ENCODE data around the gene SNX14. TPM values are rescaled to one million over a fixed set of nuclear protein-coding genes. Genes with fewer than 3 reads are reported as not detected.
A peak's percentile ranks its signal among the peaks of the same experiment; 100 is the strongest.
"Not testable (repeated sequence)": the region's sequence is repeated elsewhere in the genome, so short reads cannot be mapped to it uniquely, and the experiment has no call there.

Gene SNX14
- total RNA-seq, 1 donor from 2014 or later: 74.7 TPM

DNA sequence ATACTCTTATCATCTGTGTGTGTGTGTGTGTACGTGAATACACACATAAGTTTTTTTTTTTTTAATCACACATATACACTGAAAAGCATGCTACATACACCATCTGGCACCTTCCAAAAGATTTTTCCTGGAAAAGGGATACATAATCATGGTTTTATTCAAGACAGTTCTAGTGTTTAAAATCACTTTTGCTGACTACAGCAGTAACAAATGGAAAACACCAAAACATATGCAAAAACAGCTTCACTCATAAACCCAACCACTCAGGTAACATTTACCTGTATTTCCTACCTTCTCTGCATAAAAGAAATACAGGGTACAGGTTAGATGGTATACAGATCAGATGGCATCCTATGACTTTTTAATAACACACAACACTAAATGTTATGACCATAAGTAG lies 2.5 kb downstream of the SNX14 start:
- DNase-seq: no peak

DNA sequence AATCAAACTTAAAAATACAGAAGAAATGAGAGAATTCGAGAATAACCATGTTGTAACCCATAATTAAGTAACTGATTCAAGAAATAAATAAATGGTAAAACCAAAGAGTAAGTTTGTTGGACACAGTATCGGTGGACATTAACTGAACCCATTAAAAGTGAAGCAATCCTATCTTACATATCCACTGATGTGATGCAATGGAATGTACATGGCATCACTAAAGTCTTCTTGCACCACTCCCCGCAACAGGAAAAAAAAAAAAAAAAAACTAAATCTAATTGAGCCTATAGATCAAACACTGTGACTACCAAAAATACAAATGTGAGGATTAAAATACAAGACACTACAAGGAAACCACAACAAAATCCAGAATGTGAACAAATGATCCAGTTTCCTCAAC lies 7.9 kb downstream of the SNX14 start:
- no peak for DNase-seq

DNA sequence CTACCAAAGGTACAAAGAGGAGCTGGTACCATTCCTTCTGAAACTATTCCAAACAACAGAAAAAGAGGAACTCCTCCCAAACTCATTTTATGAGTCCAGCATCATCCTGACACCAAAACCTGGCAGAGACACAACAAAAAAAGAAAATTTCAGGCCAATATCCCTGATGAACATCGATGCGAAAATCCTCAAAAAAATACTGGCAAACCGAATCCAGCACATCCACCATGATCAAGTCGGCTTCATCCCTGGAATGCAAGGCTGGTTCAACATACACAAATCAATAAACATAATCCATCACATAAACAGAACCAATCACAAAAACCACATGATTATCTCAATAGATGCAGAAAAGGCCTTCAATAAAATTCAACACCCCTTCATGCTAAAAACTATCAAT lies 10.8 kb downstream of the SNX14 start:
- DNase-seq: not testable (repeated sequence)

DNA sequence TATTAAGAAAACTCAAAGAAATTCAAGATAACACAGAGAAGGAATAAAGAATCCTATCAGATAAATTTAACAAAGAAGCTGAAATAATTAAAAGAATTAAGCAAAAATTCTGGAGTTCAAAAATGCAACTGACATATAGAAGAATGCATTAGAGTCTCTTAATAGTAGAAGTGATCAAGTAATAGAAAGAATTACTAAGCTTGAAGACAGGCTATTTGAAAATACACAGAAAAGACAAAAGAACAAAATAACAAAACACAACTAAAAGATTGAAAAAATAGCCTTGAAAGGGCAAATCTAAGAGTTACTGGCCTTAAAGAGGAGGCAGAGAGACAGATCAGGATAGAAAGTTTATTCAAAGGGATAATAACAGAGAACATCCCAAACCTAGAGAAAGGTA lies 12.1 kb downstream of the SNX14 start:
- no peak for DNase-seq

DNA sequence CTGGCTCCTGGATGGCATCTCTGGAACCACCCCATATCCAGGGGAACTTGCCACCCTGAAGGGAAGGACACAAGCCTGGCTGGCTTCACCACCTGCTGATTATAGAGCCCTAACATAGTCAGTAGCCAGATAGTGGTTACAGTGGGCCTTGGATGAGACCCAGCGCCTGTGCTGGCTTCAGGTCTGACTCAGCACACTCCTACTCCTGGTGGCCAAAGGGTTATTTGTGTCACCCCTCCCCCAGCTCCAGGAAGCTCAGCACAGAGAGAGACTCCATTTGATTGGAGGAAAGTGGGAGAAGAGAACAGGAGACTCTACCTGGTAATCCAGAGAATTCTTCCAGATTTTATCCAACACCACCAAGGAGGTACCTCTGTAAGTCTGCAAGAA lies 12.8 kb downstream of the SNX14 start:
- DNase-seq: no peak

DNA sequence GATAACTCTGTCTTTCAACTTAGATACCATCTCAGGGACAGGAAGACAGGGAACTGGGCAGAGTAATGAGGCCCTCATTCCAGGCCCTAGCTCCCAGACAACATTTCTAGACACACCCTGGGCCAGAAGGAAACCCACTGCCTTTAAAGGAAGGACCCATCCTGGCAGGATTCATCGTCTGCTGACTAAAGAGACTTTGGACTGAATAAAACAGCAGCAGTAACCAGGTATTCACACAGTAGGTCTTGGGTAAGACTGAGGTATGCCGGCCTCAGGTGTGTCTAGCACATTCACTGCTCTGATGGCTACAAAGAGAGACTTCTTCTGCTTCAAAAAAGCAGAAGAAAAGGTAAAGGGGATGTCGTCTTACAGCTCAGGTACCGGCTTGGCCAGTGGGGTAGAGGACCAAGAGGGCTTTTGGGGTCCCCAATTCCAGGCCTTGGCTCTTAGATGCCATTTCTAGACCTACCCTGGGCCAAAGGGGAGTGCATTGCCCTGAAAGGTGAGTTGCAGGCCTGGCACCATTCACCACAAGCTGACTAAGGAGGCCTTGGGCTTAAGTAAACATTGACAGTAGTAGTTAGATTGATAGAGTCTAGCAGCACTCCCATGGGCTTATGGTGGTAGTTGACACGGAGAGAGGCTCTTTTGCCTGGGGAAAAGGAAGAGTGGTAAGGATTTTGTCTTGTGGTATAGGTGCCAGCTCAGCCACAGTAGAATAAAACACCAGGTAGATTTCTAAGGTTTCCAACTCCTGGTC lies 13.4 kb downstream of the SNX14 start:
- no peak for DNase-seq

DNA sequence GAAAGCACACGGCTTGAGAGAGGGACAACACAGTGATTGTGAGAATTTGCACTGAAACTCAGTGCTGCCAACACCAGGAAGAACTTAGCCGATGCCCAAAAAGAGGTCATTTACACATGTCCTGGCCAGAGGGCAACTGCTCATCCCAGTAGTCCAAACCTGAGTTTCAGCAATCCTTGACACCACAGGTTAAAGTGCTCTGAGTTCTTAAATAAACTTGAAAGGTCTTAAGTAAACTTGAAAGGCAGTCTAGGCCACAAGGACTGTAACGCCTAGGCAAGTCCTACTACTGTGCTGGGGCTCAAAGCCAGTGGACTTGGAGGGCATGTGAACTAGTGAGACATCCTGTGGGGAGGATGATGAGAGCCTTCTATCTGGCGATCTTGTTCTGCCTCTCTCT lies 14.1 kb downstream of the SNX14 start:
- no peak for DNase-seq

DNA sequence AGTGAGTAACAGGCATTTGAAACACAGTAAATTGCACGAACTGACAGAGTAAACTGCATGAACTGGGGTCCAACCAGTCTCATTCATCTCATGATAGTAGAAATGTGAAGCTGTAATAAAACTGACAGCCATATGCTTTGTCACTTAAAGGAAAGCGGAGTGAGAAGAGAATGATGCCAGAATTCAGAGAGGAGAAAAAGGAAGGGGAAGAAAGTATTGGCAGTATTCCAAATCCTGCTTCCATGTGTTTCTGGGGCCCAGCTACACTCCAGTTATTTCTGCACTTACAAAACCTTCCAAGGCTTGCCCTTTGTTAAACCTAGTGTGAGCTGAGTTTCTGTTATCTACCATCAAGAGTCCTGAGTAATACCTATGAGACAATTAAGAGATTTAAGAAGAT lies 17.2 kb downstream of the SNX14 start:
- DNase-seq: peak; percentile 22

DNA sequence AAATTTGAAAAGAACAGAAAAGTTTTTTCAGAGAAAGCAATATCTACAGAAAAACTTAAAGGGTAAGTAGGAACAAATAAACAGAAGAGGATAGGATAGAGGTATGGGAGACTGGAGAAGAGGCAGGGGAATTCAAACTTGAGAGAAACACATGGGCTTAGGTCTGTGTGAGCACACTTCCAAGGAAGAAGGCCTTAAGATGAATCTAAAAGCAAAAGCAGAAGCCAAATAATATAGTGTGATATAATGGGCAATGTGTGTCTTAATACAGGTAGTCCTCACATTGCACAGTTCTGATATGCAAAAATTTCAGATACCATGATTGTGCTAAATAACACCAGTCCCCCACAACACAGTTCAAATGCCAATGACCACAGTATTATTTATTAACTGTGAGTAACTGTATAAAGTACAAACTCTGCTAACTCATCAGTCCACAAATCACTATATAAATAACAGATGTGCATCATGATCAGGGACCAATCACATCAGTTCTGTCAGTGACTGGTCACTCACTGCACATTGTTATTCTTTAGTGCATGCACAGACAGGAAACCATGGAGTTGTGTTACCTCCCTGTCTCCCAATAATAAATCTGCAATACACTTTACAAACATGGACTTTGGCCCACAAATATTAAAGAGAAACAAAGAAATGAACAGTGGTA lies 18.6 kb downstream of the SNX14 start:
- DNase-seq: no peak

DNA sequence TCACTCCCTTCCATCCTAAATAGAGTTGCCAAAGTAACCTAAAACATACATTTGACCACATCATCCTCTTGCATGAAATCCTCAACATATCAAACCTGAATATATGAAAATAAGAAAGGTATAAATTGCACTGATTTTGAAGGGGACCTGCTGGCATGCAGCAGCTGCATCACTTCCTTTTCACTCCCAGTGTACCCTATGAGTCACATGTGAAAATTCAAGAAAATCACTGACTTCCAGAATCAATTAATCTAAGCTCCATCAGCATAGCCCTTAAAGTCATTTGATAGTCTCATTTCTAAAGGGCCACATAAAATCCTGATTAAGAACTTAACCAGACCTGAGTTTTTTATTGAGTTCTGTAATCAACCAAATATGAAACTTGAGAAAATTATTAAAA lies 24.3 kb downstream of the SNX14 start:
- DNase-seq: no peak

DNA sequence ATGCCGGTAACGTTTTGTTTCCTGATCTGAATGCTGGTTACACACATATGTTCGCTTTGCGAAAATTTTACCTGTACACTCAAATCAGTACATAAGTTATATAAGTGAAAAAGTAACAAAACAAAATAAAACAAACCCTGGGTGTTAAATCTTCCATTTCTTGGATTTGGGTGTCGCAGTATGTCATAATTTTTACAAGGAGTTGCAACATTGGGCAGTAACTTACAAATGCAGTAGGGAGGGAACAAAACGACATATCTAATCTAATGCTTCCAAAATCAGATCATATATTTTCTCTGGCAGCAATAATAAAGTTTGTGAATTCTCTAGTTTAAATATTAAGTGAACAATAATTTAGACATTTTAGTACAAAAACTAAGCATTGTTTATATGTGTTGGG lies 25.2 kb downstream of the SNX14 start:
- DNase-seq: no peak

DNA sequence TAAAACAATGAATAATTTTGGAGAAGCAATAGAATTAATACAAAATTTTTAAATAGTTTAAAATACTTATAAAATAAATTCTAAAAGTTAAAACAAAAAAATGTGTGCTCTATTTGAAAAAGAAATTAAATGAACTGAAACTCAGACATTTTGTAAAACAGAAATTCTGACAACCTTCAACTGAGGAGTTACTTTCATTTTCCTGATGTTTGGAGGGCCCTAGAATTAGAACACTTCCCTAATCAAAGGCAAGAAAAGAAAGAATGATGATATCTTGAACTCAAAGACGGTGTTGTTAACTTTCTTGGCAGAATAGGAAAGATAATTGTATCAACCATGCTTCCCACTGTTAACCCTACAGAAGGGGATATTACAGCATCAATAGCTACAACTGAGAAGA lies 27.9 kb downstream of the SNX14 start:
- DNase-seq: no peak

DNA sequence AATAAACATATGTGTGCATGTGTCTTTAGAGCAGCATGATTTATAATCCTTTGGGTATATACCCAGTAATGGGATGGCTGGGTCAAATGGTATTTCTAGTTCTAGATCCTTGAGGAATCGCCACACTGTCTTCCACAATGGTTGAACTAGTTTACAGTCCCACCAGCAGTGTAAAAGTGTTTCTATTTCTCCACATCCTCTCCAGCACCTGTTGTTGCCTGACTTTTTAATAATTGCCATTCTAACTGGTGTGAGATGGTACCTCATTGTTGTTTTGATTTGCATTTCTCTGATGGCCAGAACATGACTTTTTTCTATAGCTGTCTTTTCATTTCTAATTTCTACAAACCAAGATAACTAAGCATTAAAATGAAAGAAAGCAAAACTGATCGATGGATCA lies 29.4 kb downstream of the SNX14 start:
- DNase-seq: not testable (repeated sequence)

DNA sequence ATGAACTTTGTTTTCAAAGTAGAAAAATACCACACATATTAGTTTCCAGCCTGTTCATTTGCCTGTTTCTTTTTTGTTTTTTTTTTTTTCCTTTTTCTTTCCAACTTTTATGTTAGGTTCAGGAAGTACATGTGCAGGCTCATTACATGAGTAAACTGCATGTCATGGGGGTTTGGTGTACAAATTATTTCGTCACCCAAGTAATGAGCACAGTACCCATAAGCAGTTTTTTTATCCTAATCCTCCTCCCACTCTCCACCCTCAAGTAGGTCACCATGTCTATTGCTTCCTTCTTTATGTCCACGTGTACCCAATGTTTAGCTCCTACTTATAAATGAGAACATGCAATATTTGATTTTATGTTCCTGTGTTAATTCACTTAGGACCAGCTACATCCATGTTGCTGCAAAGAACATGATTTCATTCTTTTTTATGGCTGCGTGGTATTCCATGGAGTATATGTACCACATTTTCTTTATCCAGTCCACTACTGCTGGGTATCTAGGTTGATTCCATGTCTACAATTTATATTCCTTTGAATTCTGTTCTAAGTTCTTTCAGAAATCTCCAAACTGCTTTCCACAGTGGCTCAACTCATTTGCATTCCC lies 31.8 kb downstream of the SNX14 start:
- DNase-seq: no peak

DNA sequence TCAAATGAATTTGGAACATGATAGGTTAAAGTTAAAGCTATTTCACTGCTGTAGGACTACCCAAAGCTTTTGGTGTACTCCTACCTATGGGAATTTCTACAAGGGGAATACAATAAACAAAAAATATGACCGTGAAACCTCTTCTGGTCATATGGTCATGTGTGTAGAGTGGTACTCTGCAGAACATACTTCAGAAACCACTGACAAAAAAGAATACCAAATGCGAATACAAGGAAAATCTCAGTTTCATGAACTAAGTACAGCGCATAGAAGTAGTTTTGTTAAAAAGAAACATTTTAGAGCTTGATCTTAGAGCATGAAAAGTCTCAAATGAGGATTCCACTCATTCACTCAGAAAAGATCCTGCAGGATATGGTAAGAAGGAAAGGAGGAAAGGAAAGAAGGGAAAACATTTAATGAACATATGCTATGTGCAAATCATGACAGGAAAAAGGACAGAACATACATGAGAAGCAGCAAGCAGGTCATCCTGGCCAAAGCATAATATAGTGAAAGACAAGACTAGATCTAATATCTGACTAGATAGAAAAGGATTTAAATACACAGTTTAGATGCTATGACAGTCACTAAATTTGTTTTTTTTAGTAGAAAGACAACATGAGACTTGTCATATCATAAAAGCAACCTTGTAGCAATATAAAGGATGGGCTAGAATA lies 36.5 kb downstream of the SNX14 start:
- no peak for DNase-seq

DNA sequence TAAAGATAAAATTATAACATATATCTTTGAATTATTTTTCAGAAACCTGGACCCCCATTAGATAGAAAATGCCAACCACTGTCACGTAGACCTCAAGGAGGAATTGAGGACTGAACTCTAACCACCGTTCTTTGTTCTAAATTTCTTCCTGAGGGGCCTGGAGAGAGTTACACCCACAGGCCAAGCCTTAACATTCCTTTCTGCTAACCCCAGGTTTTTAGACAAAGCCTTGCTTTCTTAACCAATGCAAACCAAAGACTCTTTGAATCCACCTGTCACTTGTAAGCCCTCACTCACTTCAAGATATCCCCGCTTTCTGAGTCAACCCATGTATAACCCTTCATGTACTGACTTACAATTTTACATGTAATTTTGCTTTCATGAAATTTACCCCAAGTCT lies 41.0 kb downstream of the SNX14 start:
- DNase-seq: peak; percentile 2

DNA sequence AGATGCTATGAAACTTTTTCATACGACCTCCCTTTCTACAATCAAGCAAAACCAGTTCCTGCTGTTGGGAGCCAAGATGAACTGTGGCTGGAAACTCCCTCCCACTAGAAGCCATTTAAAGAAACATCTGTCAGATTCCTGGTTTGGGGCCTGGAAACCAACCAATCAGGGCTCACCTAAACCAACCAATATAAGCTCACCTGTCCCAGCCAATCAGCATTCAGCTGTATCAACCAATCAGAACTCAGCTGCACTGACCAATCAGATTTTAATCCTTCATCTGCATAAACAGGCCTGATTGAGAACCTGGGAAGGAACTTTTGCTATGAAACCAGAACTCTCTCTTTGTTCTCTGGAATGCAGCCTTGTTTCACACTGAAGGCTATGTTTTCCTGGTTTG lies 42.4 kb downstream of the SNX14 start:
- DNase-seq: peak; percentile 1

DNA sequence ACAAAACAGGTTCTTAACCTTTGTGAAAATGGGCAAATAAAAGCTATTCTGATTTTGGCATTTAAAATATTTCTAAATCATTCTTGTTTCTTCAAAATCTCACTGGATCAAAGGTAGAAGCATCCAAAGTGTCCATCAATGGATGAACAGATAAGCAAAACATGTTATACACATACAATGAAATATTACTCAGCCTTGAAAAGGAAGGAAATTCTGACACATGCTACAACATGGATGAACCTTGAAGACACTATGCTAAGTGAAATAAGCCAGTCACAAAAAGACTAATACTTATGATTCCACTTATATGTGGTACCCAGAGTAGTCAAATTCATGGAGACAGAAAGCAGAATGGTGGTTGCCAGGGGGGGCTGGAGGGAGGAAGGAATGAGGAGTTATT lies 45.9 kb downstream of the SNX14 start:
- DNase-seq: no peak

DNA sequence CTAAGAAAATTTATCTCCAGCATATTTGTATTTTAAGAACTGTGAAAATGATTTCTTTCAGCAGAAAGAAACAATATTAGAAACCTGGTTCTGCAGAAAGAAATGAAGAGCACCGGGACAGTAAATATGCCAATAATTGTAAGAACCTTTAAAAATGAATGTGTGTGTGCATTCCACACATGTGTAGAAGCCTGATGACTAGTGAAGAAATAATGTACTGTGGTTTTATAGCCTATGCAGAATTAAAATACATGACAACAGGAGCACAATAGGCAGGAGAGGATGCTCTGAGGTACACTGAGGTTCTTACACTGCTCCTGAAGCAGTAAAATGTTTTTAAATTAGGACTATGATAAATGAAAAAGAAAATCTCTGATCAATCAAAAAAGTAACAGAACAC lies 48.9 kb downstream of the SNX14 start:
- DNase-seq: no peak

DNA sequence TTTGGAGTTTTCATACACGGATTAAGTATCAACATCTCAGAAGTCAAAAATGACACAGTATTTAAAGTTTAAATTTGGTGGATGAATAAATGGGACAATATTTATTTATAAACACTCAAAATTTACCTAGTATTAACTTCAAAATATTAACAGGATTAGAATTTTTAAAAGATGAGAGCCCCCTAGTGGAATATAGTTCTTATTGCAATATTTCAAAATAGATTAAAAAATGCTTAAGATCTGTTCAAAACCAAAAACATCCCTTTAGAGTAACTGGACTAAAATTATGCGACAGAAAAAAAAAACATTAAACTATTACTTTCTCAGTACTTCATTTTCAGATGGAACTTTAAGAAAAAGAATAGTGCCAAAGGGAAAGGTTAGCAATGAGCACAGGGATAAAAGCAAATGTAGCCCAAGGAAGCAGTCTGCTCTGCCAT lies 56.6 kb downstream of the SNX14 start:
- peak; percentile 34 for DNase-seq

DNA sequence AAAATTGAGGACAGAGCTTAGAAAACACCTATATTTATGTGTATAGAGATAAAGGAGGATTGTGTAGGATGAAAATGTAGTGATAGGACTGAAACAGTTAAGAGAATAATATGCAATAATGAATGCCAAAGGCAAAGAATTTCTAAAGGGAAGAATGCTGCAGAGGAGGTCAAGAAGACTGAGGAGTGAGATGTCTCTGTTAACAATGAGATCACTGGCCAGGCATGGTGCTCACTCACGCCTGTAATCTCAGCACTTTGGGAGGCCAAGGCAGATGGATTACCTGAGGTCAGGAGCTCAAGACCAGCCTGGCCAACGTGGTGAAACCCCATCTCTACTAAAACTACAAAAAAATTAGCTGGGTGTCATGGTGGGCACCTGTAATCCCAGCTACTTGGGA lies 69.4 kb downstream of the SNX14 start:
- not testable (repeated sequence) for DNase-seq

DNA sequence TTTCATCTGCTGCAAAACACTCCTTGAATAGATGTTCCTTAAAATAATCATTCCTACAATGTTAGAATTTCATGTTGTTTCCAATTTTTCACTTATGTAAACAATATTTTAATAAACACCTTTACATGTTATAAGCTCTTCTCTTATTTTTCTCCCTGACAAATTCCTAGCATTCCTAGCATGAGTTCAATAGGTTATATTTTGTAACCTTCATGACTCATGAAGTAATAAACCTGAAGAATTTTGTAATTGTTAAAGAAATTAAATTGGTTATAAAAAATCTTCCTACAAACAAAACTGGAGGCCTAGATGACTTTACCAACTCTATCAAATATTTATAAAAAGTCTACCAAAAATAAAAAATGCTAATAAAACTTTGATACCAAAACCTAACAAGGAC lies 77.5 kb downstream of the SNX14 start:
- no peak for DNase-seq

DNA sequence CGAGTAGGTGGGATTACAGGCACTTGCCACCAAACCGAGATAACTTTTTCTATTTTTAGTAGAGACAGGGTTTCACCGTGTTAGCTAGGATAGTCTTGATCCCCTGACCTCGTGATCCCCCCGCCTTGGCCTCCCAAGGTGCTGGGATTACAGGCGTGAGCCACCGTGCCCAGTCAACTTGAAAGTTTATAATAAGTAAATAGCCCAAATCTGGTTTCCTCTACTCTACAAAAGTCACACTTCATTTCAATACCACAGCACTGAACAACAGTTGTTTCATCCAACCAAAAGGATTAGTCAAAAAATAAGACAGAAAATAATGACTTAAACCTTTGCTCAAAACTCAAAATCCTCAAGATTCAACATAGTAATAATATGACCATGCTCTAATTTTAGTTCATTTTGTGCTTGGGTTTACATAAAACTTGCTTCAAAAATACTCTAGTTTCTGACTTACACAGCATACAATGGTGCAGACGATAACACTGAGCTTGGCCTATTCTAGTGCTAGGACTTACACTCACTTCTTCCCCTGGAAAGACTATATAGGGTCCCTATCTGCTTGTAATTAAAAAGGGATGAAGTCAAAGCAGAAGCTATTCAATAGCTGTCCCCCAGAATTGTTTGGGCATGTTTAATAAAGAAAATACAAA lies 87.1 kb downstream of the SNX14 start:
- no peak for DNase-seq
